HCT116 (cell line): ENCODE results near the gene PRPF18. TPM values are rescaled to one million over a fixed set of nuclear protein-coding genes. Genes with fewer than 3 reads are reported as not detected.

Experiments
- ATAC-seq: fragments of 200-7000 bp; cut with Tn5 transposase; 2 replicates; pipeline ENCODE4 v1.9.1; 2020; ENCODE audit warnings: mild to moderate bottlenecking, moderate library complexity
- BruUV-seq: library from RNA; stranded (reverse); fragments of 400-500 nt; replicated peaks from 2 replicates; lab custom pipeline; 2021; lab: Mats Ljungman, UMichigan
- CTCF ChIA-PET: fragments of 300-600 bp; sonication (Branson Sonifier 250); formaldehyde crosslinking; loops from one replicate; lab custom pipeline; 2021; ENCODE audit warnings: antibody characterized with exemption; lab: Charles Lee
- POLR2A ChIA-PET: fragments of 300-600, 350-600 bp; sonication (Branson Sonifier 250); formaldehyde crosslinking; loops from one replicate; lab custom pipeline; 2021; ENCODE audit warnings: antibody characterized with exemption; lab: Charles Lee
- RAD21 ChIA-PET, 2 experiments: fragments of 300-600 bp; sonication (Branson Sonifier 250); formaldehyde crosslinking; loops; one replicate each; lab custom pipeline; 2023; ENCODE audit warnings: low total read pairs in 2 of 2; ENCODE audit not compliant: uncharacterized antibody in 2 of 2, unreplicated experiment in 2 of 2, low non-redundant PET in 1 of 2; lab: Charles Lee
- DNase-seq: peaks from one replicate; pipeline ENCODE4 v3.0.0-alpha.2; 2010; ENCODE audit warnings: low read depth, low spot score
- H2AFZ ChIP-seq: fragments of 200-600 bp; shearing (Covaris generic), sonication (generic); 2 replicates; pipeline ENCODE4 v1.6.1; 2017; ENCODE audit warnings: low read depth, mixed run types, mixed read lengths, antibody characterized with exemption, low read length; ENCODE audit not compliant: poor library complexity, severe bottlenecking
- H3K27ac ChIP-seq: 2 replicates; pipeline ENCODE4 v1.5.1; 2012; ENCODE audit warnings: low read depth, low read length
- H3K27me3 ChIP-seq: fragments of 200-600 bp; sonication (generic); 2 replicates; pipeline ENCODE4 v1.6.1; 2016; ENCODE audit warnings: mixed run types, low read length, mixed read lengths; ENCODE audit not compliant: insufficient read depth
- H3K36me3 ChIP-seq, 2 experiments: fragments of 200-500 bp in 1 of 2; fragments of 200-600 bp in 1 of 2; sonication (Bioruptor generic) in 1 of 2; sonication (generic) in 1 of 2; 2 replicates each; pipeline versions ENCODE4 v1.5.1 to v1.6.1; 2014 to 2016; ENCODE audit warnings: low read length in 2 of 2, inconsistent platforms in 1 of 2, mixed read lengths in 1 of 2, mixed run types in 1 of 2; ENCODE audit not compliant: insufficient read depth in 2 of 2, control insufficient read depth in 1 of 2
- H3K4me1 ChIP-seq, 2 experiments: fragments of 200-600 bp in 1 of 2; sonication (generic) in 1 of 2; 2 replicates each; pipeline versions ENCODE4 v1.5.1 to v1.6.1; 2012 to 2017; ENCODE audit warnings: low read length in 2 of 2, inconsistent platforms in 1 of 2, mild to moderate bottlenecking in 1 of 2, mixed read lengths in 1 of 2, mixed run types in 1 of 2, moderate library complexity in 1 of 2; ENCODE audit not compliant: insufficient read depth in 2 of 2, control insufficient read depth in 1 of 2
- H3K4me2 ChIP-seq: fragments of 200-600 bp; sonication (generic); 2 replicates; pipeline ENCODE4 v1.6.1; 2017; ENCODE audit warnings: mixed run types, low read length, mixed read lengths
- H3K4me3 ChIP-seq, 2 experiments: fragments of 200-600 bp in 1 of 2; sonication (generic) in 1 of 2; replicated peaks in 1 of 2; 2 replicates each; pipeline ENCODE4 v1.5.1; 2011 to 2016; ENCODE audit warnings: low read length in 2 of 2, control low read depth in 1 of 2, low read depth in 1 of 2, mild to moderate bottlenecking in 1 of 2, mixed read lengths in 1 of 2, mixed run types in 1 of 2
- H3K79me2 ChIP-seq: fragments of 200-600 bp; sonication (generic); 2 replicates; pipeline ENCODE4 v1.6.1; 2017; ENCODE audit warnings: mild to moderate bottlenecking, mixed run types, low read length, moderate library complexity, mixed read lengths; ENCODE audit not compliant: insufficient read depth
- H3K9ac ChIP-seq: fragments of 200-600 bp; sonication (generic); 2 replicates; pipeline ENCODE4 v1.6.1; 2016; ENCODE audit warnings: low read length, mixed read lengths
- H3K9me2 ChIP-seq: fragments of 200-600 bp; sonication (generic), shearing (Covaris generic); 2 replicates; pipeline ENCODE4 v1.6.1; 2017; ENCODE audit warnings: mixed run types, mild to moderate bottlenecking, moderate library complexity; ENCODE audit not compliant: insufficient read depth
- H3K9me3 ChIP-seq, 2 experiments: fragments of 200-500 bp in 1 of 2; fragments of 200-600 bp in 1 of 2; sonication (Bioruptor generic) in 1 of 2; sonication (generic) in 1 of 2; 2 replicates each; pipeline ENCODE4 v1.6.1; 2014 to 2017; ENCODE audit warnings: low read length in 2 of 2, mixed read lengths in 2 of 2, inconsistent platforms in 1 of 2, low read depth in 1 of 2, mild to moderate bottlenecking in 1 of 2, mixed run types in 1 of 2, moderate library complexity in 1 of 2; ENCODE audit not compliant: control insufficient read depth in 1 of 2, insufficient read depth in 1 of 2
- H4K20me1 ChIP-seq: fragments of 200-600 bp; sonication (generic), shearing (Covaris generic); 2 replicates; pipeline ENCODE4 v1.6.1; 2017; ENCODE audit warnings: mixed run types, mild to moderate bottlenecking, moderate library complexity; ENCODE audit not compliant: insufficient read depth
- ELF1 ChIP-seq: IDR thresholded peaks from 2 replicates; pipeline ENCODE4 v1.6.1; 2012; ENCODE audit warnings: low read depth, borderline replicate concordance
- EZH2 ChIP-seq: fragments of 200-600 bp; sonication (generic); IDR thresholded peaks from 2 replicates; pipeline ENCODE4 v1.6.1; 2017; ENCODE audit warnings: antibody characterized with exemption, mixed run types
- FOSL1 ChIP-seq: IDR thresholded peaks from 2 replicates; pipeline ENCODE4 v1.6.1; 2012; ENCODE audit warnings: low read depth
- JUND ChIP-seq: IDR thresholded peaks from 2 replicates; pipeline ENCODE4 v1.6.1; 2012
- POLR2AphosphoS5 ChIP-seq: IDR thresholded peaks from 2 replicates; pipeline ENCODE4 v1.6.1; 2011; ENCODE audit warnings: mild to moderate bottlenecking, low read depth, low read length, moderate library complexity
- SIN3A ChIP-seq: IDR thresholded peaks from 2 replicates; pipeline ENCODE4 v1.6.1; 2012; ENCODE audit warnings: low read depth
- ZFX ChIP-seq: fragments of 450-650 bp; IDR thresholded peaks from 2 replicates; pipeline ENCODE4 v1.6.1; 2017
- intact Hi-C: fragments of 100-400 bp; cut with micrococcal nuclease; formaldehyde crosslinking; loops from 2 replicates; pipeline ENCODE4 v1.10.0; 2022
- total RNA-seq: library from RNA; stranded (reverse); gene quantifications from one replicate; pipeline ENCODE4 v1.2.1, GENCODE V29; 2021; ENCODE audit not compliant: unreplicated experiment
- TF ChIP-seq, protein P1 (sequence below): IDR thresholded peaks from 2 replicates; pipeline ENCODE4 v1.6.1; 2012
- TF ChIP-seq, protein P2 (sequence below): IDR thresholded peaks from 2 replicates; pipeline ENCODE4 v1.6.1; 2011; ENCODE audit warnings: mild to moderate bottlenecking, low read length, moderate library complexity; ENCODE audit not compliant: insufficient replicate concordance; ENCODE audit errors: extremely low read depth
- TF ChIP-seq, protein P3 (sequence below), 3 experiments: fragments of 200-600 bp in 1 of 3; sonication (generic) in 1 of 3; IDR thresholded peaks in 2 of 3; conservative IDR thresholded peaks in 1 of 3; 2 replicates each; pipeline ENCODE4 v1.5.1; 2012 to 2017; ENCODE audit warnings: low read depth in 2 of 3, low read length in 2 of 3, antibody characterized with exemption in 1 of 3, borderline replicate concordance in 1 of 3, control low read depth in 1 of 3, mild to moderate bottlenecking in 1 of 3, mixed read lengths in 1 of 3, mixed run types in 1 of 3, moderate library complexity in 1 of 3; ENCODE audit not compliant: insufficient read depth in 1 of 3

PRPF18 gene
- total RNA-seq, 1 experiment from 2014 or later, result 16.2 TPM

DNA sequence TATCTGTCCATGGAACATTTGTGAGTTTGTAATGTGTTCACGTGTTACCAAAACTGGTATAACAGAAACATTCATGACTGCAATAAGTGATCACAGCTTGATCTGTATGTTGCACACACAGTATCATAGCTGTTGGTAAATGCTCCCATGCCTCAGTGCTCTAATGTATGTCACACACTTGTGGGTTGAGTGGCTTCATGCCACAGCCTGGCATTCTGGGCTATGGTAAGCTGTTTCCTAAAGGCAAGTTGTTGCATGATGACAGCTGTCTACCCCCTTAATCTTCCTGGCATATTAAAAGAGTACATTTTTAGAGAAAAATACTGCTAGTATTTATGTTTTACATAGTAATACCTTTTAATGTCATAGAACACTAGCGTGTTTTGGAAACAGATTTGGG, 35.2 kb downstream of the PRPF18 start:
- ATAC-seq, result no peak
- Histone ChIP-seq H3K9me2 (no peaks in the 10 kb centered on the region), H3K9ac (no peak overlapping the region), H3K9me3 (no peaks in the 10 kb centered on the region), H2AFZ (no peak overlapping the region), H3K4me1 (no peaks in the 10 kb centered on the region), H3K36me3 (peaks cover 1 to 2% of the 10 kb centered on the region in 2 experiments; a peak in 2 of 4 replicates), H4K20me1 (no peaks in the 10 kb centered on the region), H3K27me3 (no peaks in the 10 kb centered on the region), H3K4me2 (no peak overlapping the region), H3K4me3 (no peak overlapping the region), H3K27ac (no peak overlapping the region), H3K79me2 (no peaks in the 10 kb centered on the region)
- BruUV-seq, result no TSS peak
- ChIA-PET CTCF (interaction anchor here (1.3 kb wide), 1 partner anchor 9 kb away, joined by 3 read pairs; no protein-coding TSS in a partner anchor), POLR2A (no interaction called here), RAD21 (no interaction called here)
- intact Hi-C loops, result no loop called here
- no peak for TF ChIP-seq EZH2
- TF ChIP-seq JUND, result no peak
- no peak for TF ChIP-seq POLR2AphosphoS5
- no peak for TF ChIP-seq FOSL1
- no peak for TF ChIP-seq ZFX
- TF ChIP-seq, protein P1, sequence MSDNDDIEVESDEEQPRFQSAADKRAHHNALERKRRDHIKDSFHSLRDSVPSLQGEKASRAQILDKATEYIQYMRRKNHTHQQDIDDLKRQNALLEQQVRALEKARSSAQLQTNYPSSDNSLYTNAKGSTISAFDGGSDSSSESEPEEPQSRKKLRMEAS, result no peak
- no peak for TF ChIP-seq ELF1
- TF ChIP-seq, protein P2, sequence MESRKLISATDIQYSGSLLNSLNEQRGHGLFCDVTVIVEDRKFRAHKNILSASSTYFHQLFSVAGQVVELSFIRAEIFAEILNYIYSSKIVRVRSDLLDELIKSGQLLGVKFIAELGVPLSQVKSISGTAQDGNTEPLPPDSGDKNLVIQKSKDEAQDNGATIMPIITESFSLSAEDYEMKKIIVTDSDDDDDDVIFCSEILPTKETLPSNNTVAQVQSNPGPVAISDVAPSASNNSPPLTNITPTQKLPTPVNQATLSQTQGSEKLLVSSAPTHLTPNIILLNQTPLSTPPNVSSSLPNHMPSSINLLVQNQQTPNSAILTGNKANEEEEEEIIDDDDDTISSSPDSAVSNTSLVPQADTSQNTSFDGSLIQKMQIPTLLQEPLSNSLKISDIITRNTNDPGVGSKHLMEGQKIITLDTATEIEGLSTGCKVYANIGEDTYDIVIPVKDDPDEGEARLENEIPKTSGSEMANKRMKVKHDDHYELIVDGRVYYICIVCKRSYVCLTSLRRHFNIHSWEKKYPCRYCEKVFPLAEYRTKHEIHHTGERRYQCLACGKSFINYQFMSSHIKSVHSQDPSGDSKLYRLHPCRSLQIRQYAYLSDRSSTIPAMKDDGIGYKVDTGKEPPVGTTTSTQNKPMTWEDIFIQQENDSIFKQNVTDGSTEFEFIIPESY, result no peak
- no peak for TF ChIP-seq SIN3A
- TF ChIP-seq, protein P3, sequence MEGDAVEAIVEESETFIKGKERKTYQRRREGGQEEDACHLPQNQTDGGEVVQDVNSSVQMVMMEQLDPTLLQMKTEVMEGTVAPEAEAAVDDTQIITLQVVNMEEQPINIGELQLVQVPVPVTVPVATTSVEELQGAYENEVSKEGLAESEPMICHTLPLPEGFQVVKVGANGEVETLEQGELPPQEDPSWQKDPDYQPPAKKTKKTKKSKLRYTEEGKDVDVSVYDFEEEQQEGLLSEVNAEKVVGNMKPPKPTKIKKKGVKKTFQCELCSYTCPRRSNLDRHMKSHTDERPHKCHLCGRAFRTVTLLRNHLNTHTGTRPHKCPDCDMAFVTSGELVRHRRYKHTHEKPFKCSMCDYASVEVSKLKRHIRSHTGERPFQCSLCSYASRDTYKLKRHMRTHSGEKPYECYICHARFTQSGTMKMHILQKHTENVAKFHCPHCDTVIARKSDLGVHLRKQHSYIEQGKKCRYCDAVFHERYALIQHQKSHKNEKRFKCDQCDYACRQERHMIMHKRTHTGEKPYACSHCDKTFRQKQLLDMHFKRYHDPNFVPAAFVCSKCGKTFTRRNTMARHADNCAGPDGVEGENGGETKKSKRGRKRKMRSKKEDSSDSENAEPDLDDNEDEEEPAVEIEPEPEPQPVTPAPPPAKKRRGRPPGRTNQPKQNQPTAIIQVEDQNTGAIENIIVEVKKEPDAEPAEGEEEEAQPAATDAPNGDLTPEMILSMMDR (IDR thresholded peaks at IDR 0.05 in 2 of 3, conservative IDR thresholded peaks at IDR 0.05 in 1 of 3; ENCODE audit: borderline replicate concordance in 1 of 3, insufficient read depth in 1 of 3, low read depth in 2 of 3, low read length in 2 of 3), result no peak
- DNase-seq, result no peak
